ENCODE results near the gene AIG1. TPM values are rescaled to one million over a fixed set of nuclear protein-coding genes. Genes with fewer than 3 reads are reported as not detected.

Gene AIG1
- polyA plus RNA-seq, 1 experiment = 43.2 TPM

DNA sequence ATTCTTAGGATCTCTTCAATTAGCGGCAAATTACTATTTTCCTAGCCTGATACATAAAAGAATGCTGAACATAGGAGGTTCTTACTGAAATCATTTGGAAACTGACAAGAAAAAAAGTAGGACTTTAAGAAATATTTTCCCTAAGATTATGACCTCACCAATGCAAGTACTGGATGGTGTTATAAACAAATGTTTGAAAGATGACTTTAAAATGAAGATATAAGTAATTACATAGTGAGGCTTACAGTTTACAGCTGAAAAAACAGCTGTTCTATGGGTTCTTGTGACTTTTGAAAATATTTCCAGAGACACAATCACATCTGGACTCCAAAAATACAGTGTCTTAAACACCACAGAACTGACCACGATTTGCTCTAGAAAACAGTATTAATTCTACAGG lies 324.9 kb downstream of the AIG1 start:
- Histone ChIP-seq H3K36me3 (ENCODE audit: control insufficient read depth, insufficient read depth, low read length) (no peaks in the 10 kb centered on the region), H3K4me3 (ENCODE audit: low read depth, low read length) (no peak overlapping the region), H3K27me3 (ENCODE audit: control insufficient read depth, insufficient read depth, low read length) (peaks cover 5% of the 10 kb centered on the region)
- ChIA-PET CTCF (interaction anchor here (0.6 to 1.0 kb wide), 2 partner anchors 46 to 162 kb away, joined by 3 read pairs; no protein-coding TSS in a partner anchor), POLR2A (no interaction called here)
- no peak for DNase-seq (ENCODE audit: low read depth)
- TF ChIP-seq CTCF (IDR thresholded peaks at IDR 0.05; ENCODE audit: insufficient read depth, low read depth, low read length) = no peak

GRCh38 chr6:143390278-143390677 lies 329.6 kb downstream of the AIG1 start:
- Histone ChIP-seq H3K27me3 (ENCODE audit: control insufficient read depth, insufficient read depth, low read length) (0 out of 2 replicates have a peak, but pooled peaks cover 2% of the 10 kb centered on the region), H3K36me3 (ENCODE audit: control insufficient read depth, insufficient read depth, low read length) (no peaks in the 10 kb centered on the region), H3K4me3 (ENCODE audit: low read depth, low read length) (no peak overlapping the region)
- POLR2A ChIA-PET = no interaction called here
- no peak for TF ChIP-seq CTCF (IDR thresholded peaks at IDR 0.05; ENCODE audit: insufficient read depth, low read depth, low read length)
- CTCF ChIA-PET = no interaction called here
- DNase-seq (ENCODE audit: low read depth) = no peak

Other genes with a start within 250 kb of the AIG1 start
- gene HIVEP2, start 115.7 kb upstream of the AIG1 start, polyA plus RNA-seq (2011; rRNA removed) = 3.7 and 5.5 TPM in 2 replicates